GM21367 (cell line): ENCODE data around the gene BTBD17.

Source experiments
- ATAC-seq: cut with Tn5 transposase; IDR thresholded peaks from one replicate; pipeline ENCODE4 v1.9.1; 2021; ENCODE audit not compliant: unreplicated experiment

BTBD17 gene

DNA sequence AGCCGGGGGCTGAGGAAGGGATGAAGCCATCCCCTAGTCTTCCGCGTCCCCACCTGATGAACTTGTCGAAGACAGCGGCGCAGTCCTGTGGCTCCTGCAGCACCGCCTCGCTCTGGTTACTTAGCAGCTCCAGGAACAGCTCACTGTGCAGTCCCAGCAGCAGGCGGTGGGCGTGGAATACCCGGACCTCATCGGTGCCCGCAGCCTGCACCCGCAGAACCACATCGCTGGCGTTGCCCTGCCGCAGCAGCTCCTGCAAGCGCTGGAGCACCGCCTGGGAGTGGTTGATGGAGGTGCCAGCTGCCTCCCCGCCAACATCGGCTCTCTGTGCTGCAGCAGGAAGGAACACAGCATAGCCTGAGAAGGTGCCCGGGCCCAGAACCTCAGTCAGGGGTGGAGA lies 1.8 kb downstream of the BTBD17 start:
- ATAC-seq: no peak

DNA sequence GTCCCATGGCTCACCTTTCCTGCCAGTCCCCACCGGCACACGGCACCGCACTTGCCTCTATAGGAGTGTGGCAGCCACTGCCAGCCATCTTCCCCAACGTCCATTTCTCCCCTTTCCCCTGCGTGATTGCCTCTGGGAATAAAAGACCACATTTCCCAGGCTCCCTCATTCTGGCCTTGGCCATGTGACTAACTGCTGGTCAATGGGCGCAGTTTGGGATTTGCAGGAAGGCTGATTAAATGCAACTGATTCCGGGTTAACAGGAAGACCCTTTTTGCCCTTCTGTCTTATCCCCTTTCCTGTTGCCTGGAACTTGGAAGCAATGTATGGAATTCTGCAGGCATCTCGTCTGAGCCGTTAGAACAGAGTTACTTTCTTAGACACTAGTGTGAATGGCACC lies 3.0 kb downstream of the BTBD17 start:
- no peak for ATAC-seq

DNA sequence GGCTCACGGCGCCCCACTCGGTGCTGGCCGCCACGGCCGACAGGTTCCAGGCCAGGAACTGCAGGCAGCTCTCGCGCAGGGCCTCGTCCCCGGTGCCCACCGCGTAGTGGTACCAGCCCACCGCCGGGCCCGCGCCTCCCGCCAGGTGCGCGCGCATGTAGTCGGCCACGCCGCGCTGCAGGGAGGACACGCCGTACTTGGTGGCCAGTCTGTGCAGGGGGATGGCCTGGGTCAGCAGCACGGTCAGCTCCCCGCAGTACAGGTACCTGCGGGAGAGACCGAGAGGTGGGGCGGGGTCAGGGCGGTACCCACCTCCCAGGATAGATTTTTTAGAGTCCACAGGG lies 4.2 kb downstream of the BTBD17 start:
- no peak for ATAC-seq

DNA sequence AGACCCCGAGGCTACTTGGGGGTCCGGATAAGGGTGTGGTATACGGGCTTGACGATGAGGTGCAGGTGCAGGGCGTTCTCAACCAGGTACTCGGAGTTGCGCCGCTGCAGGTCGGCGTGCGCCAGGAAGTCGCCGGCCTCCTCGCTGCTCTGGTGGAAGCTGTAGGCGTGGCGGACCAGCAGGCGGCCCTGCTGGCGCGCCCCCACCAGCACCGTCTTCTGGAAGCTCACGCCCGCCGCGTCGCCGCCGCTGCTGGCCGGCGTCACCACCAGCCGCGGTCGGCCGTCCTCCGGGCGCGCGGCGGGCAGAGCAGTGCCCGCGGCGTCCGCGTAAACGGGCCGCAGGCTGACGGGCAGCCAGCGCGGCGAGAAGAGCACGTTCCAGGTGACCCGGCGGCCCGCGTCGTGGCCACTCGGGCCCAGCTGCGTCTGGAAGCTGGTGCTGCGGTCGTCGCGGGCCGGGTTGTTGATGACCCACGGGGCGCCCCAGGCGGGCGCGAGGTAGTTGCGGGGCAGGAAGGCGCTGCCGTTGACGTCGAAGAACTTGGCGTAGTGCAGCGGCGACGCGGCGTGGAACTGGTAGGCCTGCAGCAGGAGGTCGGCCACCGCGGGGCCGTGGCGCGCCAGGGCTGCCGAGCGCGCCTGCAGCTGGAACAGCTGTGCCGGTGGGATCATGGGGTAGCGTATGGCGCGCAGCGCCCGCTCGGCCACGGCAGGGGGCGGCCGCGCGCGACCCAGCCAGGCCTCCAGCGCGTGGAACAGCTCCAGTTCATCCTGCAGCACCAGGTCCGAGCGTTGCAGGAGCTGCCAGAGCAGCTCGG lies 4.8 kb downstream of the BTBD17 start:
- no peak for ATAC-seq

DNA sequence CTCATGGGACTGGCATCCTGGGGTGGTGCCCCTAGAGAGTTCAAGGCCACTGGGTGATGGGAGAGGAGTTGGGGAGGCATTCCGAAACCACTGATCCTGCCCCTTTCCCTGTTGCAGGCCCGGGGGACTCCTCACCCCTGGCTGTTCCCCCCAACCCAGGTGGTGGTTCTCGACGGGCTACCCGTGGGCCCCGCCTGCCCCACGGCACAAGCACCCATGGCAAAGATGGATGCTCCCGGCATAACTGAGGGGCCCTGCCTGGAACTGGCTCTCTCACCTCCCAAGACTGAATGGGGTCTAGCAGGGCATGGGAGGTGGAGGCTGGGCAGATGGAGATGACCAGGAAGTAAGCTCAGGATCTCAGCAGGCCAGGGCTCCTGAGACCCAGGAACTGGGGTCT lies 6.6 kb downstream of the BTBD17 start:
- ATAC-seq: no peak

DNA sequence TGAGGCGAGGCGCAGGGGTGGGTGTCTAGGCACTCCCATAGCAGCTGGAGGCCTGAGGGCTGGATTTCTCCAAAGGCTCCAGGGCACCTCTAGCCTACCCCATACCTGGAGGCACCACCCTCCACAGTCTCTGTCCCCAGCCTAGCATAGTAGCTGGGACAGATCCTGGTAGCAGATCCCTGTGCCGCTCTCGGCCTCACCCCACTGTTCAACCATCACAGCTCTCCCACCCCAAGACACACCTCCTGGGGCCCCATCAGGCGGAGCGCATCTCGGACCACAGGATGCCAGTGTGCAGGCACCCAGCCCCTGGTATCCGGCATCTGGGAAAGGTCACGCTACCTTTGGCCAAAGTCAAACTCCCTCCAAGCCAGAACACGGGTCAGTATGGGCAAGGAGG lies 7.1 kb downstream of the BTBD17 start:
- no peak for ATAC-seq

DNA sequence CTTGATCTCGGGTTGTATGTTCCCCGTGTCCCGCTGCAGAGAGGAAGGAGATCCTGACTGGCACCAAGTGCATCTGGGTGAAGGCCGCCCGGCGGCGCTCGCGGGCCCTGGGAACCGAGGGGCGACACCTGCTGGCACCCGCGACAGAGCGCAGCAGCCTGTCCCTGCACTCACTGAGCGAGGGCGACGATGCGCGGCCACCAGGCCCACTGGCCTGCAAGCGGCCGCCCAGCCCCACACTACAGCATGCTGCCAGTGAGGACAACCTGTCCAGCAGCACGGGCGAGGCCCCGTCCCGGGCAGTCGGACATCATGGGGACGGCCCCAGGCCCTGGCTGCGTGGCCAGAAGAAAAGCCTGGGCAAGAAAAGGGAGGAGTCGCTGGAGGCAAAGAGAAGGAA lies 7.5 kb downstream of the BTBD17 start:
- ATAC-seq: peak; percentile 60

DNA sequence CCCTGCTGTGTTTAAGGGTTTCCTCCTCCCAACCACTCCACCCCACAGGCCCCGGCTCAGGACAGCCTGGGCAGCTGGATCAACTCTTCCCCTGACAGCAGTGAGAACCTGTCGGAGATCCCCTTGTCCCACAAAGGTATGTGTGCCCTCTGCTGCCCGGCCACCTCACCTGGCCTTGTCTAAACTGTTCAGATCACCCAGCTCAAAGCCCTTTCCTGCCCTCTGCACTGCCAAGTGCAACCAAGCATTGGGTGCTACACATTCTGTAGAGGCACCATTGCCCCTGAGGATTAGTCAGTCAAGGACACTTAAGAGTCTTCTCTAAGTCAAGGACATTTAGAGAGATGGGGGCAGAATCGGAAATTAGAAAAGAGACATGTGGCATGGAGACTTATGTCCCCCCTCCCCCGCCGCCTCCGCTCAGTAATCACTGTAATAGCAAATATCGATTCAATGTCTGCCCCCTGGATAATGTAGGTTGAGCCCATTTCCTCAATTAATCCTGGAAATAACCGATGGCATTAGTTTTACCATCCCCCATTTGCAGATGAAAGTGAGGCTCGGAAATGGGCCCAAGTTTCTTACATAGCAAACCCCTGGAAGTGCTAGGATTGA lies 8.1 kb downstream of the BTBD17 start:
- ATAC-seq: no peak

DNA sequence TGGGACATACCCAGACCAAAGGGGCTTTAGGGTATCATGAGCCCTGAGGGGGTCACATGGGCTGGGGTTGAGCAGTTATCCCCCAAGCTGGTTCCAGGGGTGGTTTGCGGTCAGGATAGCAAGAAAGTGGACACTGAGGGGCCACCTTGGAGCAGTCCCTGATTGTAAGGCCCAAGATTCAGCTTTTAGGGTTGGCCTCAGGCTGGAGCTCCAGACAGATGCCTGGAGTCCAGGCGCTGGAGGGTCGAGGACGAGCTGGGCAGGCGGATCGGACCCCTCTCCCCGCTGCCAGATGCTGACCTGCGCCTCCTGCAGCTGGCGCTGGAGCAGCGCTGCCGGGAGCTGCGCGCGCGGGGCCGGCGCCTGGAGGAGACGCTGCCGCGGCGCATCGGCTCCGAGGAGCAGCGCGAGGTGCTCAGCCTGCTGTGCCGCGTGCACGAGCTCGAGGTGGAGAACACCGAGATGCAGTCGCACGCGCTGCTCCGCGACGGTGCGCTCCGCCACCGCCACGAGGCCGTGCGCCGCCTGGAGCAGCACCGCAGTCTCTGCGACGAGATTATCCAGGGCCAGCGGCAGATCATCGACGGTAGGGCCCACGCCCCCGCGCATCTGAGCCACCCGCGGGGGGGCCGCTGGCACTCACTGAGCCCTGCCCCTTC lies 10.0 kb downstream of the BTBD17 start:
- no peak for ATAC-seq

DNA sequence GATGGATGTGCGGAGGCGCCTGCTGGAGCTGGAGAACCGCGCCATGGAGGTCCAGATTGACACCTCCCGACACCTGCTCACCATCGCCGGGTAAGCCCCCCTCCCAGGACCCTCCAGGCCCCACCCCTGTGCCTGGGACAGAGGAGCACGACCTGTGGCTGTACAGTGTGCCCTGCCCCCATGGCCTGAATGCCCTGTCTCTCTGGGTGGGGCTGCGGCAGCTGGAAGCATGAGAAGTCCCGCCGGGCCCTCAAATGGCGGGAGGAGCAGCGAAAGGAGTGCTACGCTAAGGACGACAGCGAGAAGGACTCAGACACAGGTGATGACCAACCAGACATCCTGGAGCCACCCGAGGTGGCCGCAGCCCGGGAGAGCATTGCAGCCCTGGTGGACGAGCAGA lies 11.2 kb downstream of the BTBD17 start:
- ATAC-seq: no peak

DNA sequence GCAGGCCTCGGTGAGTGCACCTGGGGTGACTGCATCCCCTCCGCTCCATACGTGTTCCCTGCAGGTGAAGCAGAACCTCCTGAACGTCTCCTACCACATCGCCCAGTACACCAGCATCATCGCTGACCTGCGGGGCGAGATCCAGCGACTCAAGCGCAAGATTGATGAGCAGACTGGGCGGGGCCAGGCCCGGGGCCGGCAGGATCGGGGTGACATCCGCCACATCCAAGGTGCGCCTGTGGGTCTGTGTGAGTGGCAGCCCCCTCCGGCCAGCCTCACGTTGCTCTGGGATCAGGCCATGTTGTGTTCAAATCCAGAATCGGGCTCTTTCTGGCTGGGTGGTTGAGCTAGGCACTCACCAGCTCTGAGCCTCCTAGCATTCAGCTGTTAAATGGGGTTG lies 12.5 kb downstream of the BTBD17 start:
- no peak for ATAC-seq

DNA sequence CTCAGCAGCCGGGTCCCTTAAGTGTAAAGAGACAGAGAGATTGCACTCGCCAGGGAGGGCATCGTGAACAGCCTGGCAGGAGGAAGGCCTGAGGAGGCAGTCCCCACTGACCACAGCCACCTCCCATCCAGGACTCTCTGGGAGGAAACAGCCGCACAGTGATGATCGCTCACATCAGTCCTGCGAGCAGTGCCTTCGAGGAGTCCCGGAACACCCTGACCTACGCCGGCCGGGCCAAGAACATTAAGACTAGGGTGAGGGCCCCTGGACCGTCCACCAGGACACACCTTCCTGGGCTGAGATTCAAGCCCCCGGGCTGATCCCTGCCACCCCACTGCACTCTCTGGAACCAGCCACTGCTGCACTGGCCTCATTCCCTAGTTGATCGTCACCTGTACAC lies 14.0 kb downstream of the BTBD17 start:
- ATAC-seq: no peak

DNA sequence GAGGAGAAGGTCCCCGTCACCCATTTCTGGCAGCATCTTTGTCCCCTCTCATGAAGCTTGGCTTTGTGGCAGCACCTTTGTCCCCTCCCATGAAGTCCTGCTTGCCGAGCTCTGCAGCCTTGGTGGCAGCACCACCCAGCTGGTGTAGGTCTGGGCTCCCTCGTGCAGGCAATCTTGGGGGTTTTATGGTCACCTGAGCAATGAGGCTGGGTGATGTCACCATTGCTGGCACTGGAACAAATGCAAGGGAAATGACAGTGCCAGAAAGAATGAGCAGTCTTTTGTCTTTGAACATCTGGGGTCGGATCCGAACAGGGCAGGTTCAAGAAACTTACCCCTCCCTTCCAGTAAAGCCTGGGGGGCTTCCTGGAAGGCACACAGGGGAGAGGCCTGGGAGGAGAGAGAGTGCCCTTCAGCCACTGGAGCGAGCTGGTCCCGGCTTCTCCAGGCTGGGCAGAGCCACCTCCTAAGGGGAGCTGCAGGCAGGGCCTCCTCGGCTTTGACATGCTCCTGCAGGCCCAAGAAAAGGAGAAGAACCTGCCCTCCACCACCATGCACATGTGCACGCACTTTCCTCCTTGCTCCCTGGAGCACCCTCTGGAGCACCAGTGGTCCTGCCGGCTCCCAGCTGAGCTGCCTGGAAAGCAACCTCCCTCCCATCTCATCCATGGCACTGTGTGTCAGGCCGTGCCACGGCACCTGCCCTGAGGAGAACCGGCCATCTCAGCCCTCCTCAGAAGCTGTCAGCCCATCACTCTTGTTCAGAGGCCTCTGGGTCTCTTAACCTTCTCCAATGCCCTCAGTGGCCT lies 16.0 kb downstream of the BTBD17 start:
- ATAC-seq: no peak

DNA sequence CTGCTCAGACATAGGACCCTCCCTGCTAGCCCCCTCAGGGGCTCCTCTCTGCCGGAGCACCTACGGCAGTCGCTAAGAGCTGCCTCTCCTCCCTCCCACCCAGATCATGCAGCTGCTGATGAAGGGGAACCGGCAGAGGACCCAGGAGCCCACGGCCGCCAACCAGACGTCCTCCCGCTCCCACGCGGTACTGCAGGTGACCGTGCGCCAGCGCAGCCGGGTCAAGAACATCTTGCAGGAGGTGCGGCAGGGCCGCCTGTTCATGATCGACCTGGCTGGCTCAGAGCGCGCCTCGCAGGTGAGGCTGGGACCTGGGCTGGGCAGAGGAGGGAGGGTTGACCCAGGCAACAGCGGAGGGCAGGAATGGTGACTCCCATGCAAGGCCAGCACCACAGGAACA lies 17.0 kb downstream of the BTBD17 start:
- ATAC-seq: no peak

DNA sequence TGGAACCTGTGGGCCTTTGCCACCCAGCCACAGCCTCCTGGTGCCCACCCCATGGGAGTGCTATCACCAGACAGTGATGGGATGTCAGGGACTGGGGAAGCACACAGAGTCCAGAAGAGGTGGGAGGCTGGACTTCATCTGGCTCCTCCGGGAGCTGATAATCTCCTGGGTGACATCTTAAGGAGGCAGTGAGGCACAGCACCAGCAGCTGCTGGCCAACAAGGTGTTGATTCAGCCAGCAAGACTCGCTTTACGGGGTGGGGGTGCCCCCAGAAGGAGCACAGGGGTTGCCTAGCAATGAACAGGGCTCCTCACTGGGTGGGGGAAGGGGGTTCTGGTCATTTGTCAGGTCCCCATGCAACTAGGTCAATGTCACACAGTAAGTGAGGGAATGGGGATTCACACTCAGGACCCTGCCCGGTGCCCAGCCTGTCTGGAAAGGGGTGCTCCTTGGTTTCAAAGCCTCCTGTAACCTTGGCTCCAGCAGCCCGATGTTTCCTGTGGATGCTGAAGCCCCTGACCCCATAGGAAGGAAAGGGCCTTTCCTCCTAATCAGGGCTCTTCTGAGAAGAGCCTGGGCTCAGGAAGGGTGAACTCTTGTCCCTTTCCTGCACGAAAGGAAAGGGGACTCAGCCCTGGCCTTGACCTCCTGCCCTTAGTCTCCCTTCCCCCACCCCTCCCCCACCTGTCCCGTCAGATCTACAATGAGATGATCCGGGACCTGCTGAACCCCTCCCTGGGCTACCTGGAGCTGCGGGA lies 18.0 kb downstream of the BTBD17 start:
- no peak for ATAC-seq

DNA sequence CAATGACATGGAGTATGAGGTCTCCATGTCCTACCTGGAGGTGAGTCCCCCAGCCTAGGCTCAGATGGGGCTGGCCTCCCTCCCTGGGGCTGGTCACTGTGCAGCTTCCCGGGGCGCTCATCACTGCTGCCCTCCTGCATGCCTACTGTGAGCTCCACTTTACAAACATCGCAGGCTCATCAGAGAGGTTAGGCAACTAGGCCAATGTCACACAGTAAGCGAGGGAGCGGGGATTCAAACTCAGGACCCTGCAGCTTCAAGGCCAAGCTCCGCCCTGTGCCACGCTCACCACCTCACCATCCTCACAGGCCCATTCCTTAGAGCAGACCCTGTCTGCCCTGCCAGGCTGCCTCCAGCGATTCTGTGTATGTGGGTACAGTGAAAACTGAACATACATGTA lies 18.5 kb downstream of the BTBD17 start:
- no peak for ATAC-seq

DNA sequence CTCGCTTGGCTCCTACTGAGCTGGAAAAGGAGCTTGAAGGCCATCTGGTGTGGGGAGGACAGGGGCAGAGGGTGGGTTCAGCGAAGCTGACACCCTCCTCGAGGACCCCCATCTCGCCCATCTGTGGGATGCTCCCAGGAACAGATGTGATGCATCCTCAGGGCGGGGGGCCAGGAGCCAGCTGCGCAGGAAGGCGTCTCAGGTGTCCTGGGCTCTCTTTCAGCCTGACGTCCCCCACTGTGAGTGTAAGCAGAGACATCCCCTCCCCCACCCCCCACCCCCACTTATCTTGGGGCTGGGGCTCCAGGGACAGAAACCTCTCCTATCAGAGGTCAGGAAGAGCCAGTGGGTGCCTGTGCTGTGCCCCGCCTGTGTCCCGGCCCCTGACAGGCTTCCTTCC lies 19.4 kb downstream of the BTBD17 start:
- no peak for ATAC-seq

DNA sequence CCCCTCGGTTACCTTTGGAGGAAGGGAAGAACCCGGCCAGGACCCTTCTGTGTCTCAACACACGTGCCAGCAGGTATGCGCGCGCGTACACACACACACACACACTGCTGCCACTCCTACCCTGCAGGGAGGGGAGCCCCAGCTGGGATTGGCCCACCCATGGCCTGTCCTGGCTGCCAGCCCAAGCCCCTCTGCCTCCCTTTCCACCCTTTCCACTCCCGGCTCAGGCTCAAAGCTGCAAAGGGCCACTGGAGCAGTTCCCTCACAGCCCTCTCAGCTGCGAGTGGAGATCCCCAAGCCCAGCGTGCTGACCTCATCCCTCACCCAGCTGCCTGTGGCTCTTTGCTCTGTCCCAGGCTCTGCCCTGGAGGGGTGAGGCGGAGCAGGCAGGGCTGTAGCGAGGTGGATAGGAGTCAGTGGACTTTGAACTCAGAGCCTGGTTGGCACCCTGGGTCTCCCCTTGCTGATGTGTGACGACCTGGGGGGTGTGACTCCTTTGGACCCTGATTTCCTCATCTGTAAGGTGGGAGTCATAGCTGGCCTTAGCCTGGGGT lies 21.1 kb downstream of the BTBD17 start:
- ATAC-seq: no peak

DNA sequence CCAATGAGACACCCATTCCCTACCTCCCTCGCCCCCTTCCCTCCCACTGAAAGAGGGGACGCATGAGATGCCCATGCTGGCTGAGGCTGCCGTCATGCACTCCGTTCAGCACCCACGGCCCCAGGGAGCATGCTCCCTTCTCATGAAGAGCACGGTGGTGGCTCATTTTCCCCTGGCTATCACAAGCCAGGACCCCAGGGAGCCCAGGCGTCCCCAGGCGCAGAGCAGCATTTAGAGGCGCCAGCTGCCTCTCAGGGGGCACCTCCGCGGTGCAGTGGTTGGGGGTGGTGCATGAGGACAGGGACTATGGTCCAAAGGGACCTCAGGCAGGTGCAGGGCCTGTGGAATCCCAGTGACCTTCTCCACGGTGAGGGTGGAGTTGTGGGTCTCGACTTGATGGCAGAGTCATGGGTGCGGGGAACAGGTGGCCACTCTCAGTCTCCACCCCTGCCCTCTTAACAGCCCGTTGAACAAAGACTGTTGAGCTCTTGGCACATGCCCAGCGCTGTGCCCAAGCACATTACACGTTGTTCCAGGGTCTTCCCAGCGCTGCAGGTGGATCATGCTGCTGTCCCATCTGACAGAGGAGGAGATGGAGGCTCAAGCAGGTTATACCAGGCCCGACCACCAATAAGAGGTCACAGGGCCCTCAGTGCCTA lies 22.0 kb downstream of the BTBD17 start:
- ATAC-seq: no peak
